ELR (cell line): ENCODE measurements around the gene TRMT11.
A peak's percentile ranks its signal among the peaks of the same experiment; 100 is the strongest.
"Not testable (repeated sequence)": the region's sequence is repeated elsewhere in the genome, so short reads cannot be mapped to it uniquely, and the experiment has no call there.

ENCODE experiments used
- DNase-seq: peaks from one replicate; pipeline ENCODE4 v3.0.0-alpha.2; 2015; ENCODE audit warnings: low read depth

The TRMT11 gene

DNA sequence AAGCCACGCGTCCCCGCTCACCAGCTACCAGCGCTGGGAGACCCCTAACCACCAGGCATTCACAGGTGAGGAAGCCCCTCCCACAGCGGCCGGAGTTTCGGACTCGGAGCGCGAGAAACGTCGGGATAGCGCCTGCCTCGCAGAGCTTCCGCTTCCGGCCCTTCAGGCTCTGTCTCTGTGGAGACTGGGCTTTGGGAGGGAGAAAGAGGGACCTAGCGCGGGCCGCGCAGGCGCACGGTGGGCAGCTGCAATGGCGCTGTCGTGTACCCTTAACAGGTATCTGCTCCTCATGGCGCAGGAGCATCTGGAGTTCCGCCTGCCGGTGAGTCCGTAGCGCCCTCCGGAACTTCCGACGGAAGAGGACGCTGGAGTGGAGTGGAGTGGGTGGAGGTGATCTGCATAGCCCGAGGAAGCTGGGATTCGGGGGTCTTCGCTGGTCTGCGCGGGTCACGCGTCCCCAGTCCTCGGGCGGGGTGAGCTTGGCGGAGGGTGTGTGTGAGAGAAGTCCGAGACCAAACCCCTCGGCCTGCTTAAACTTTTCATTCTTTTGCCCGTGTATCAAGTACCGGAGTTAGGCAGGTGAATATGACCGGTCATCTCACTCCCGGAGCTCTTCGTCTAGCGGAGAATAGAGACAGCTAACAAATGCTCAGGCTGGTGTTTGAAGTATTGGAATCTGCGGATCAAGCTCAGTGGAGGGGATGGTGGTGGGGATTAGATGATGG lies at the start of gene TRMT11:
TSS of gene TRMT11 (plus strand) at position 240 of the 725 bp plus-strand sequence. CDS start at position 251, 11 bp downstream.
- peak; percentile 92 for DNase-seq

DNA sequence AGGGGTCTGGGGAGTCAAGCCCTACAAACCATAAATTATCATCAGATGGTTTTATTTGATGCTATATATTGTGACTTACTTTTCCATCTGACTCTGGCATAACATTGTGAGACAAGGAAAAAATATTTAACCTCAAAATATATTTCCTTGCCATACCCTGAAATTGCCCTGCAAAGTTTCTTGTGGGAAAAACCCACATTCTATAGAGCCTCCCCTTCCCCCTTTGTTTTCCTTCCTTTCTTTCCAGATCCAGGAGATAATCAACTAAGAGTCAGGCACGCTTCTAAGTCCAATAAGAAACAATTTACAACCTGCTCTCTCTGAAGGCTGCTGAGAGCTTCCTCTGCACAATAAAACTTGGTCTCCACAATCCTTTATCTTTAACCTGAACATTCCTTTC lies 47.3 kb upstream of the TRMT11 start:
- DNase-seq, result no peak

DNA sequence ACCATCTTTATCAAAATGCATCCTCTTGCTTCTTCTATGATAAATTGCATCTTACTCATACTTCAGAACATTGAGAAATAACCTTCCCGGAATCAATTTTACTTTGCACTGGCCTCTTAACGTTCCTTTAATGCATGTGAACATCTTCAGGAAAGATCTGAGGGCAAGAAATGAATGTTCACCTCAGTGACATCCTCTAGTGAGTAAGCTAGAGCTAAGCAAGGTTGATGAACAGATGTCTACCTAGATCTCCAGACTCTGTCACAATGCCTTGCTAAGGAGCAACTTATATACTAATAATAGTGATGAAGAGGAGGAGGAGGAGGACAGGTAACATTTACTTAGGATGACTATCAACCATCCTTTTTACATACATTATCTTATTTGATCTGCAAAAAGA lies 46.5 kb upstream of the TRMT11 start:
- DNase-seq, result no peak

DNA sequence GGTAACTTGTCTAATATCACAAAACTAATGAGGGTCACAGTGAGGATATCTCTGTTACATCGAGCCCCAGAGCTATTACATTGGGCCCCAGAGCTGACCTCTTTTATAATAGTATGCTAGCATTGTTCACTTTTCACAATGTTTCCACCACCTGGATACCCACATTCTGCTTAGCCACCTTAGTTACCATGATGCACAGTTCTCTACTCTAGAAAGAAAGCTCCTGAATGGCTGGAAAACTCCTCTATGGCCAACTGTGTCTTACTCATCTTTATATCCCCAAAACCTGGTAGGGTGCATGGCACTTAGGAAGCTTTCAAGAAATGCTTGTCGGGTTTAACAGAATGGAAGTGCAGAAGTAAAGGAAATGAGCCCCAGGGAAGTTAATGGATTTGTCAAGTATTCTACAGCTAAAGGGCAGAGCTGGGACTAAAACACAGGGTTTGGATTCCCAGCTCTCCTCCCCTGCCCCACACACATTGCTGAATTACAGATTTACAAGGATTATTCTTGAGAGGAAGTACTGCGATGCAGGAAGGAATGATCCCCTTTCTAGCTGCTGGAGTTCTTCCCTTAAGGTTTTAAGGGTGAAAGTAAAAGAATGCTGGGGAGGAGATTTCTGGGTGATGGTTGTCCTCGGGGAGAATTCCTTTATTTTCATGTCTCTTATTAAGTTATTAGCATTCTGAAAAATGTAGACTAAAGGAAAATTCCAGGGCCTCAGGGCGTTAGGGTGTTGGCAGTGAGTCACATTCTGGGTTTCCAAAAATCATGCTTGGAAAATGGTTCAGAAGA lies 45.9 kb upstream of the TRMT11 start:
- peak; percentile 60 for DNase-seq

DNA sequence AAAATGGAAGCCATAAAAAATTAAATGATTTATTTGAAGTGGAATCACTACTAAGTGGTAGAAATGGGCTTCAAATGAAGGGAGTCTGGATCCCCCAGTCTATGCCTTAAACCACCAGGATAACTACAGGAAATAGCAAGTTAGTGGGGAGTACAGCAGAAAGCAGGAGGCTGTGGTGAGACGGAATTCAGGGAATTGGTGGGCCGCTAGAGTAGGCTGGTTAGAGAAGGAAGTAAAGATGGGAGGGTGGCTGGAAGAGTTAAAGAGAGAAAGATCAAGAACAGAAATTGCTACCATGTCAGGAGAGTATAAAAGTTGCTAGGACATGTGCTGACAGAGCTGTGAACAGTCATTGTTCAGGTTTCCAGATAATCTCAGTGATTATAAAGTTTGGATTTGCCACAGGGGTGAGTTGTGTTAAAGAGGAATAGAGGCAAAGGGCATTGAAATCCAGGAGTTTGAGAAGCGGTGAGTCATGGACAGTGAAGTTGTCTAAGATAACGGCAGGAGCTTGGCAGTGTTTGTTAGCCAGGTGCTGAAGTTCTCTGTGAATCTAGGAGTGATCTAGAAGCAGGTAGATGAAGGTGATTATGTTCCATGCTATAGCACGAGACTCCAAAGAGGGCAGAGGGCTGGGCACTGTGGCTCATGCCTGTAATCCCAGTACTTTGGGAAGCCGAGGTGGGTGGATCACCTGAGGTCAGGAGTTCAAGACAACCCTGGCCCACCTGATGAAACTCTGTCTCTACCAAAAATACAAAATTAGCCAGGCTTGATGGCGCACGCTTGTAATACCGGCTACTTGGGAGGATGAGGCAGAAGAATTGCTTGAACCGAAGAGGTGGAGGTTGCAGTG lies 43.4 kb upstream of the TRMT11 start:
- no peak for DNase-seq

DNA sequence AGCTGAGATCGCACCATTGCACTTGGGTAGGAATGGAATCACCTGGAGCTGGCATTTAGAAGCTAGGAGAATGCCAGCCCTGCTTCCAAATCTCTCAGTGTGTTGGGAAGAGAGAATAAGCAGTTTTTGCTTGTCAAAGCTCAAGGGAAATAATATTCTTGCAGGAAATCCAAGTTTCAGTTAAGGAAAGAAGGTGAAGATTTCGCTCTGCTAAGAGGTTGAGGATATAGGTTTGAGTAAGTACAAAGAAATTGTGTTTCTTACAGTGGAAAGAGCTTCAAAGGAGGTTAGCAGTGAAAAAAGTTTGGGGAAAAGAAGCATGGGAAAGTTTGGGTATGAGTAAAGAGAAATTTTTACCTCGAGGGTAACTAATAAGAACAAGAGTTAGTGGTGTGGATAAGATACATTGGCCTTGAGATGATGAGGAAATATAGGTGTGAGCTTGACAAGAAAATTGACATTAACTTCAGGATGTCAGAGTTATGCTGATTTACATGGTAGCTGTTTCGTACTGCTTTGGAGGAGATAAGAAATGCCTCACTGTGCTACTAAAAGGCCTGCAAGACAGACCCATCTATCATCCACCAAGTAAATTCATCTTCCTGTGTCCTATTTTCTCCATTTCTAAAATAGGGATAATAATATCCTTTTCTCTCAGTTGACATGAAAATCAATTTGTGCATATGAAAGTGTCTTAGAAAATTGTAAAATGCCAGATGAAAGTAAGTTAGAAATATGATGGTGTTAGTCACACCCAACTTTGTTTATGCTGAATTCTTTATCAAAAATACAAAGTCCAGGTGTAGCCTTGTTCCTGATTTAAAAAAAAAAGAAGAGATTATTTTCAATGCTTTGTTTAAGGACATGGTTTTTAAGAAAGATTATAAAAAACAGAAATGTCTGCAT lies 42.6 kb upstream of the TRMT11 start:
- DNase-seq, result no peak

DNA sequence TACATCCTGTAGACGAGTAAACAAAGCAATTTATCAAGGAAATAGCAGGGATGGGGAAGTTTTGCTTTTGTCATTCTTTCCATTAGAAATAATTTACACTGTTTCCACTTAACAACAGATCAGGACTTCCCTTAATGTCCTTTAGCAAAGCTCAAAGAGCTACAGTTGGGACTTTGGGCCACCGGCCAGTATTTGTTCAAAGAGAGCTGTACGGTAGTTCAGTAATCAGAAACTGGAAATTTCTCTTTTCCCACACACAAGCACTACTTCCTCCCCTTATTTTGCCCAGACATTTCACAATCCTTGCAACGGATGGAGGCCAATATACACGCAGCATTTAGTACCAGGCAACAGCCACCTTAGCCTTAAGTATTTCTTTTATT lies 41.9 kb upstream of the TRMT11 start:
- peak; percentile 50 for DNase-seq

DNA sequence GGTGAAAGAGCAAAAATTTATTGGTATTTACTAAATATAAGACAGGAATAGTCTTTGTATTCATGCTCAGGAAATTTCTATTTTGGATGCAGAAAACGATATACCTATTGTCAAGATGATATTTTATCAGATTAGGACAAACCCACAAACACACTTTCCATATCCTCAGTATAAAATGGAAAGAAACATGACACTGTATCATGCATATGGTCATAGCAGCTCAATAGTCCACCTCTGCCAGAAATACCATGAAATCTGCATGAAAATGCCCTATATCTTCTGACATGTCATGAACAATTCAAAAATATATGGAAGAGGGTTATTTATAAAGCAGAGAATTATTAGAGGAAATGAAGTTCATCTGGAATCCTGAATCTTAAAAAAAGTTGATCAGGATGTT lies 41.4 kb upstream of the TRMT11 start:
- DNase-seq, result no peak

DNA sequence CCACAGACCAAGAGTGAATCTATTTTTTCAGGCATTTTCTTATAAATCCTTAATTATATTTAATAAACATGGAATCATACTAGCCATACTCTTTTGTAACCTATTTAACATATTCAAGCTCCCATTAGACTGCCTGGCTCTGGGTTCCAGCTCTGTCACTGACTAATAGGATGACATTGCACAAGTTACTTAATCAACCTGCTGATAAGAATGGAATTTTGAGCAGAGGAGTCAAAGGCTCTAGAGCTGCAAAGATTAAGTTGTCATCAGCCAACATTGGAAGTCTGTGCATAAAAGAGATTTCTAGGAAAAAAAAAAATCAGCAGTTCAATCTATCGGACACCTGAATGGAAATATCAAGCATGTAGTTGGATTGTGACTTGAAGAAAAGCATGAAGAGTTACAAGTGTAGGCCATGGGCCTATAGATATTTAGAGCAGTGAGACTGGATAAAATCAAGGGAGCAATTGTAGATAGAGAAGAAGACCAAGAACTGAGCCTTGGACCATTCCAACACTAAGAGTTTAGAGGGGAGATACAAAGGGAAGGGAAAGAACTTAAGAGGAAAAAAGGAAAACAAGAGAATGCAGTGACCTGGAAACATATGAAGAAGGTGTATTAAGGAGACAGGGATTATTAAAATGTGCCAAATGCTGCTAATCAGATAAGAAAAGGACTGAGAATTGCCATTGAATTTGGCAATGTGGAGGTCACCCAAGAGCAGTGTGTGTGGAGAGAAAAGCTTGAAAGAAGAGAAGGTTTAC lies 40.8 kb upstream of the TRMT11 start:
- DNase-seq, result peak; percentile 61

DNA sequence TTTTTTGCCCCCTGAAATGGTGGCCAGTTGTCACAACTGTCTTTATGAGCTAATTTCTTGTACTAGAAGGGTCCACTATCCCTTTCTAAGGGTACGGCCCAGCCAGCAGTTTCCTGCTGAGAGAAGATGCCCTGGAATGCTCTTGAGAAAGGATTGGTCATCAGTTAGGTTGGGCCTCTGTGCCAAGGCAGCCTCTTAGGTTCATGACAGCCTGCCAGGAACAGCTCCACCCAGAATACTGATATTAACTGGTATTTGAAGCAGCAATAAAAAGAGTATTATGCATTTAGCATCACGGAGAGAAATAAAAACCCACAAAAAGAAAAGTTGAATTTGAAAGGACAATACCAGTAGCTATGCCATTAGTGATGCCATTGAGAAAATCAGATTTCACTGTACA lies 38.7 kb upstream of the TRMT11 start:
- DNase-seq, result peak; percentile 55

DNA sequence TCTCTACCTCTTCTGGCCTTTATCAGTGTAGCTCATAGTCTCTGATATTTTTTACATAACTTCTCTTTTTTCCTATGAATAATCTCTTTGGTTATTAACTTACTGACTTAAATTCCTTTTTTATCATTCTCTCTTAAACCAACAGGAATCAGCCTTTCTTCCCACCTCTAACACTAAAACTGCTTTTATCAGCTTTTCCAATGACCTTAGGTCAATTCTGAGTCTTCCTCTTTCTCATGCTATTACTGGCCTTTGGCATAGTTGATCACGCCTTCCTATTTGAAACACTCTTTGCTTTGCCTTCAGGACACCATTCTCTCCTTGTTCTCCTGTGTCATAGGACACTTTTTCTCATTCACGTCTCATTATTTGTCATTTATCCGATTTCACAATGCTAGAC lies 37.9 kb upstream of the TRMT11 start:
- no peak for DNase-seq

DNA sequence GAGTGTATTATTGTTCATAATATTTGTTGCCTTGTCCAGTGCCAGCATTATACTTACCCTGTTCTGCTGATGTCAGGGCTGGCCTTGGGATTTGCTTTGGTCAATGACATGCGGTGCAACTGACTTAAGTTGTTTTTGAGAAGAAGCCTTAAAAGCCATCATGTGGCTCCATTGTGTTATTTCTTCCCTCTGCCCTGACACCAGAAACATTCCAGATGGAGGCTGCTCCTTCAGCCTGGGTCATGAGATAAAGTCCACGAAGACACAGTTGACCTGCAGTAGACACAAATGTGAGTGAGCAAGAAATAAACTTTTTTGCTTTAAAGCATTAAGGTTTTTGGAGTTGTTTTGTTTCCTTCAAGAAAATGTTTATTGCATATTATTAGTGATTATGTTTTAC lies 37.3 kb upstream of the TRMT11 start:
- no peak for DNase-seq

DNA sequence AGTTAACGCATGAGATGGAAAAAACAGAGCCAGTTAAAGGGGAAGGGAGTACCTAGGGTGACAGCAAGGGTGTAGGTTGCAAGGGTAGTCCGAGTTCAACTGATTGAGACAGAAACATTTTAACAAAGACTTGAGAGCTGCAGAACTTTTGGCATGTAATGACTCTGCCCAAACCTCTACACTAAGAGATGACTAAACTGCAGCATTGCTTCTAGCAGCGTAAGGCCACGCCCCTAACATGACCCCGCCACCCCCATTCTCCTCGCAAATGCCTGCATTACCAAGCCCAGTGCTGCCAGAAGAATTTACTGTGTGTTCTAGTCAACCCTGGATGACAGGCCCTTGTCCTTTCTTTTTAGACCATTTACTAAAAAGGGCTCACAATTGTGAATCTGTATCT lies 36.0 kb upstream of the TRMT11 start:
- peak; percentile 88 for DNase-seq

DNA sequence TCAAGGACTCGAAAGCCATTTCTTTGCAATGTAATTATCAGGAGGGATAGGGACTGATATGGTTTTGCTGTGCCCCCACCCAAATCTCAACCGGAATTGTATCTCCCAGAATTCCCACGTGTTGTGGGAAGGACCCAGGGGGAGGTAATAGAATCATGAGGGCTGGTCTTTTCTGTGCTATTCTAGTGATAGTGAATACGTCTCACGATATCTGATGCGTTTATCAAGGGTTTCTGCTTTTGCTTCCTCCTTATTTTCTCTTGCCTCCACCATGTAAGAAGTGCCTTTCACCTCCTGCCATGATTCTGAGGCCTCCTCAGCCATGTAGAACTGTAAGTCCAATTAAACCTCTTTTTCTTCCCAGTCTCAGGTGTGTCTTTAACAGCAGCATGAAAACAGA lies 35.6 kb upstream of the TRMT11 start:
- not testable (repeated sequence) for DNase-seq

DNA sequence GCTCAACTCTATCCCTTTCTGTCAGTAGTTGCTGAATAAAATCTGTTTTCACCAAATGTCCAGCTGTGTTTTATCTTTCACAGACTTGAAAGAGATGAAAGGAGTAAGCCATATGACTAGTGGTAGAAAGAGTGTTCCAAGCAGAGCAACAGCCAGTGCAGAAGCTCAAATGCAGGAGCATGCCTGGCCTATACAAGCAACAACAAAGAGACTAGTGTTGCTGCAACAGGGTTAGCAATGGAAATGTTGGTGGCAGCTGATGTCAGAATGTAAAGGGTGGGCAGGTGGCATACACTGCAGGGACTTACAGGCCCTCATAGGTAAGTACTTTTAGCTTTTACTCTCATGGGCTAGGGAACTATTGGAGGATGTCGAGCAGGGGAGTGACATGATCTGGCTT lies 35.0 kb upstream of the TRMT11 start:
- no peak for DNase-seq

DNA sequence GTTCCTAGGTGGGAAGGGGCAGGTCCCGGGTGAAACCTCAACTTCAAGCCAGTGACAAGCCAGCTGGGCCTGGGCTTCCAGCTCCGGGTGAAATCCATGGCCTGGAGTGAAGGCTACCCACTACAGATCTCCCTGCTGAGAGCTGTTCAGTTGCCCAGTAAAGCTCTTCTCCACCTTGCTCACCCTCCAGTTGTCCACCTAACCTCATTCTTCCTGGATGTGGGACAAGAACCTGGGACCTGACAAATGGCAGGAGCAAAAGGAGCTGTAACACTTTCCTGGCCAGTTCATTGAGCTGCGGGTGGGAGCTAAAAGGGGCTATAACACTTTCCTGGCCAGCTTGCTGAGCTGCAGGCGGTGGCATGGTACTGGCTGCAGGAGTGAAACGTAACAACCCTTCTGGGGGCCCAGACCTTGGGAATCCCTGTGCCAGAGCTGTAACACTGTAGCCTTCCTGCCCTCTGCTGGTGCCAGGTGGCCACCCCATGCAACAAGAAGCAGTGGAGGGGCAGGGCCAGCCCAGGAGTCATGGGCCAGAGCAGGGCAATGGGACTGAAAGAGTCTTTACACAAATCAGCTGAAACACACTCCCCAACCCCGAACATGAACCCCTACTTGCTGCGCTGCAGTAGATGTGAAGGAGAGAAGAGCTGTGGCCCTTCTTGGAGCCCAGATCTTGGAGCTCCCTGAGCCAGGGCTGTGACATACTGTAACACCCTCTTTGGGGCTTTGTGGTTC lies 33.4 kb upstream of the TRMT11 start:
- peak; percentile 66 for DNase-seq

DNA sequence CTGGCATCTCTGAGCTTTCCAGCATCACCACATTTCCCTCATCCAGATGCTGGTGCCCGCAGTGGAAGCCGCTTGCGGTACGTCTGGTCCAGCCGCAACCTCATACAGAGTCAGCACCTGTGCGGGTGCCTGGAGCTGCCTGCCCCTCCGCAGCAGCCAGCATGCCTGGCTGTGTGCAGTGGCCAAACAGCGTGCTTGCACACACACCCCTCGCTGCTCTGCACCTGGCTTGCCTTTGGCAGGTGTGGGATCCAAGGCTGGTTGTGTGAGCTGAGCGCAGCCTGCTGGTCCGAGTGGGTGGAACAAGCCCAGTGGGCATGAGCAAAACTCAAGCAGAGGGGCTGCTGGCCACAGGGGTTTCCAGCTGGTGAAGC lies 32.9 kb upstream of the TRMT11 start:
- DNase-seq, result no peak

DNA sequence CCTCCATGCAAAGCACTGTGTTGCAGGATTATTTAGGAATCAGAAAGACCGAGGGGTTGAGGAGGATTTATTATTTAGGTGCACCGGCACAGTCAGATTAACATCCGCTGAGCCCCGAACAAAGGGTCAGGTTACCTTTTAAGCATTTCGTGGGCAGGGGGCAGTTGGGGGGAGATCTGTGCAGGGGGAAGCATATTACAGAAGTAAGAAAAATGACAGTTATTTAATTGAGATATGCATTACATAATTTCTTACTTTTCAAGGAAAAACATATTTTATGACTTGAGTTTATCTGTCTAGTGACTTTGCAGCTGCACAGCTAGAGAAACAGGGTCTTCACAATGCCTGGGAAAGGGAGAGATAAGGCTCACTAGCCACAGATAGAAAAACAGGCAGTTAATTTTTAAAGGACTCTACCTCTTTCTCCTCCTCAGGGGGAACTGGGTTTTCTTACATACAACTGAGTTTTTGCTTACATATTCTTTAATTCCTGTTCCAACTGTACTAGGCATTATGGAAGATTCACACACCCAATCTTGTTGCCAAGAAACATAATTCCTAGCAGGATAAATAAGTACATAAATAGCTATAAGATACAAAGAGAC lies 31.5 kb upstream of the TRMT11 start:
- no peak for DNase-seq

DNA sequence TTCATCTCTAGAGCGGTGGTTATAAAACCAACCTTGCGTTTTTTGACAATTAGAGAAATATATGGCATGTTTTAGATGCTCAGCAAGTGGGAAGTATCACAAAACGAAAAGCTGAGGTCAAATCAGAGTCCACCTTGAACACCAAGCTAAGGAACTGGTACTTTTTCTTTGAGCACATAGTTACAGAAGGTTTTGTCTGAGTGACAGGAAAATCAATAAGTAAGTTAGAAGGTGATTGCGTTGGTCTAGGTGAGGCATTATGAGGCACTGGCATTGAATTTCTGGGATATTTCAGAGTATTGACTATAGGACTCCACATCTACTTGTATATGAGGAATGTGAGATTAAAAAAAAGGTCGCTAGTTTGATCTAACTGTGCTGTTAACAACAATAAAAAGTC lies 30.4 kb upstream of the TRMT11 start:
- DNase-seq, result no peak
